Skin epidermis (tissue), 12 donors: Measurements from ENCODE around the gene RPTOR.

Experiments
- H3K27ac ChIP-seq, 21 experiments: fragments of 200-600 bp; sonication (generic) in 11 of 21; one replicate each; pipeline ENCODE4 v1.5.0; 2020; ENCODE audit warnings: mild to moderate bottlenecking in 3 of 21, inconsistent platforms in 2 of 21, moderate library complexity in 2 of 21
- H3K4me3 ChIP-seq, 7 experiments: fragments of 200-600 bp; sonication (generic) in 2 of 7; one replicate each; pipeline ENCODE4 v1.5.0; 2020; ENCODE audit warnings: inconsistent platforms in 2 of 7, mild to moderate bottlenecking in 2 of 7, moderate library complexity in 1 of 7

Gene RPTOR

GRCh38 chr17:80926591-80927250, 382.1 kb downstream of the RPTOR start:
- Histone ChIP-seq H3K27ac (no peak overlapping the region), H3K4me3 (no peak overlapping the region)

DNA sequence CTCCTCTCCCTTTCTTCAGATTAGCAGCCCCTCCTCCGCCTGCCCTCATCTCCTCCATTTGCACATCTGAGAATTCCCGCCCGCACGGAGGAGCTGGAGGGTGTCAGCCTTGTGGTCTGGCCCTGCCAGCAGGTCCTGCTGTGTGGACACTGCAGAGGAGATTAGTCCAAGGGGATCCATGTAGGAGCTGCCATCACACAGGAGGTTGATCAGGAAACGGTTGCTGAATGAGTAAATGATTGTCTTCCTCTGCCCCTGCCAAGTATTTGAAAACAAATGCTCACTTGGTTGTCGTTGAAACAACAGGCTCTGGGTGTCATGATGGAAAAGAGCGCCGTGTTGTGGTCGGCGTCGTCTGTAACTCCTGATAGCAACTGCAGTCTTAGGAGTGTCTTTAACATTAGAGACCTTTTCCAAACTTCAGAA, 383.2 kb downstream of the RPTOR start:
- Histone ChIP-seq H3K27ac (no peak overlapping the region), H3K4me3 (no peak overlapping the region)

- Histone ChIP-seq H3K4me3 (no peak overlapping the region), H3K27ac (no peak overlapping the region)
These were observed 384.8 kb downstream of the RPTOR start for GRCh38 chr17:80929449-80929848.

GRCh38 chr17:80930335-80931279, 386.0 kb downstream of the RPTOR start:
- H3K4me3 ChIP-seq = no peak overlapping the region

DNA sequence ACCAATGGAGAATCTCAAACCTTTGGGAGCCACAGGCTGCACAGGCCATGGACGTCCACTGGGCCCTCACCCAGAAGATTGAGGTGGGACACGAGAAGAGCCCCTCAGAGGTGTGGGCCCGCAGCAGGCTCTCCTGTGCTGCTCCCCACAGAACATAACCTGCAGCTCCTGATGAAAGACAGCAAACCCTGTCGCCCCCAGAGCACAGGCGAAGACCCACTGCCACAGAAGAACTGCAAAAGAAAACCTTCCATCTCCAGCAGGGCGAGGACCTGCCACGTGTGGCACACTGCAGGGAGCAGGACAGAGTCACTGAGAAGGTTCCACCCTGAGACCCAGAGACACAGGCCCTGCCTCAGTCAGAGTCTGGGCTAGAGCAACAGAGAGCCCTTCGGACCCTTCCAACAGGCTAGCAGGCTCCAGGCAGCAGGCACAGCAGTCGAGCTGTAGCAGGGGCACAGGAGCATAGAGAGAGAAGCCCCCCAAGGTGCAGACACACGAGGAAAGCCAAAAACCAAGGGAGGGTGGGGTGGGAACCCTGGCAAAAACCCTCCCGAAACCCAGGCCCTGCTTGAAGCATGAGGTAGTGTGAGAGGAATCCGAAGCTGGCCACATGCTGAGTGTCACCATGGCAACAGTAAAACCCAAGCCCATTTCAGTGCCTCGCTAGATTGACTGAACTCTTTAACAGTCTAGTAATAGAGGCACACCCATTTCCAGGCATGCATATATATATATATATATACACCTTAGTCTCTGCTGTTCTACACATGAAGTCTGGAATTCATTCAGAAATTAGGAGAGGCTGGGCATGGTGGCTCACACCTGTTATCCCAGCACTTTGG, 387.0 kb downstream of the RPTOR start:
- Histone ChIP-seq H3K27ac (no peak overlapping the region), H3K4me3 (no peak overlapping the region)

More at GRCh38 chr17:80930335-80931279, 386.0 kb downstream of the RPTOR start:
- no peak overlapping the region for H3K27ac ChIP-seq

- no peak overlapping the region for H3K27ac ChIP-seq
- H3K4me3 ChIP-seq = no peak overlapping the region
These were observed 390.9 kb downstream of the RPTOR start for GRCh38 chr17:80935526-80935925.

DNA sequence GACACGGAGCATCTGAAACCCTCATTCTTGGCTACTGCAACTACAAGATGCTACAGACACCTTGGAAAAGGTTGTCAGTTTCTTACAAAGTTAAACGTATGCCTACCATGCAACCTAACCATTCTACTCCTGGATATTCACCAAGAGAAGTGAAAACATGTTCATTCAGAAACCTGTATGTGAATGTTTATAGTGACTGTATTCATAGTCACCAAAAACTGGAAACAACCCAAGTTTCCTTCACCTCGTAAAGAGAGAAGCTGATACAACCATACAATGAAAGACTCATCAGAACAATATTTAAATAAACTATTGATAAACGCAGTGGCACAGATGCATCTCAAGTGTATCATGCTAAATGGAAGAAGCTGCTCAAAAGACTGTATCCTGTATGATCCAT, 391.6 kb downstream of the RPTOR start:
- Histone ChIP-seq H3K4me3 (no peak overlapping the region), H3K27ac (no peak overlapping the region)

- H3K4me3 ChIP-seq = no peak overlapping the region
- H3K27ac ChIP-seq = no peak overlapping the region
These were observed 392.1 kb downstream of the RPTOR start for GRCh38 chr17:80936723-80937122.

DNA sequence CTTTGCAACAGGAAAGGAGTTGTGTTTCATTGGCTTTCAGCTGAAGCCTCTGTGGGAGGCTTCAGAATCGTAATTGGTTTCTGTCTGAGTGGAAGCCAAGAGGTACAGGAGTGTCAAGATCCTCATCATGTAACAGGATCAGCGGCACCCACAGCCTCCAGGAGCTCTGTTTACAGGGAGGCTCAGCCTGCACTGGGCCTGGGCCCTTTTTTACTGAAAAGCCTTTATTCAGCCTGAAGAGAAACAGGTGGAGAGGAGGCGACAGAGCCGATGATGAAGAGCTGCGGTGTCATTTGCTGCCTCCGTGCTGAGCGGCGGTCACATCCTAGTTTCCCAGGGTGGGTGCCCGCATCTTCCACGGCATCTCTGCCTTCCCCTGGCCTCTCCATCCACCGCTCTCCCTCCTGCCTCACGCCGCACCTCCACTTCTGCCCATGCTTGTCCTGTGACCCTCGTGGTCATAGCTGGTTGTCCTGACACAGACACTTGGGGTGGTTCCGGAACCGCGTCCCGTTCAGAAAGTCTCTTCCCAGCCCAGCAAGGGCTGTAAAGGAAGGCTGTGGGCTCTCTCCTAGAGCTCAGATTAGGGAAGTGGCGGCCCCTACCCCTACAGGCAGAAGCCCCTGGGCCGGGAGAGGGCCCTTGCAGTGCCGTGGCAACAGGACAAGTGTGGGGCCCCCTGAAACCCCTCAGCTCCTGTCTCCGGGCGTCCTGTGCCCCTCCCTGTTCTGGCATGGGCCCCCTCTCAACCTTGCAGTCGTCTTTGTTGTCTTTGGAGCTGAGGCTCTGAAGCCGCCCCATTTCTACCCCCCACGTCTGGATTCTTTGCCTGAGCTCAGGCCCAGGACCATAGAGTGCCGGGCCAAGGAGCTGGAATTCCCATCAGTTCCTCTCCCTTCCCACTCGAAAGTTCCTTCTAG, 393.1 kb downstream of the RPTOR start:
- H3K4me3 ChIP-seq = no peak overlapping the region

GRCh38 chr17:80938556-80938955, 393.9 kb downstream of the RPTOR start:
- H3K4me3 ChIP-seq = no peak overlapping the region
- peak overlapping the region in 1 of 21 experiments; percentile 3 for H3K27ac ChIP-seq

More for the DNA sequence above, 393.1 kb downstream of the RPTOR start:
- peak overlapping the region in 2 of 21 experiments; percentile 9 to 25 for H3K27ac ChIP-seq

DNA sequence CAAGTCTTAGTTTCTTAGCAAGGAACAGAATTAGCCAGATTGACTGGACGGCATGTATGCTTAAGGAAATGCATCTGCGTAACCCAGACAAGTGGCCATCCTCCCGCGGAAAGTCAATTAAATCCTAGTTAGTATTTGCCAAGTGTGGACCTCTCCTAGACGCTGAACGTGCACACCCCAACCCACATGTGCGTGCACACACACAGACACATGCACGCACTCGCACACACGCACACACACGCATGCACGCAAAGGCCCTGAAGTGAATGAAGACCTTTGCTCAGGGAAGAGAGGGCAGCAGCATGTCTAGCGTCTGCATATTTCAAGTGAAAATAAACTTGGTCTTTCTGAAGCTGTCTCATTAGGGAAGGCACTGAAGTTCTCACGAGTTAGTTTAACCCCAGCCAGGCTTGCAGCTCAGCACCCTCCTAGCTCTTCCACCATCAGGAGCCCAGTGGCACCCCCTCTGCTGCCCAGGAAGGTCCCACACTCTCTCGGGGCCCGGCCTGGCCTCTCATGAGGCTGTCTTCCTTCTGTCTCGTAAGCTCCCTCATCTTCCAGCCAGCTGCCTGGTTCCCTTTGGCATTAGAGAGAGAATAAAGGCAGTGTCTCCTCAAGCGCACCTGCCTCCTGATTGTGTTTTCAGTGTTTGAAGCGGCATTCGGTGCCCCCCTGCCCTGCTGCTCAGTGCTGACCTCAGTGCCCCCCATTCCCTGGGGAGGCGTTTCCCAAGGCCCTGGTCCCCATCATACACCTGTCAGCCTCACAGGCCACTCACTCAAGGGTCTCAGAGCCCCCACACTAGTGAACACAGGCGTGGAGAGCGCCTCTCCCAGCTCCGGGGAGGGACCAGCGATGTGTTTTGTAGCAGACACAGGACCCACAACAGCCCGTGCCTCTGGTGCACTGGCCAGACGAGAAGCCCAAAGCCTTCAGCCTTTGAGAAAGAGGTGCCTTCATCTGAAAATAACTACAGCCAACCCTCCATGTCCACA, 394.8 kb downstream of the RPTOR start:
- Histone ChIP-seq H3K27ac (no peak overlapping the region), H3K4me3 (no peak overlapping the region)

DNA sequence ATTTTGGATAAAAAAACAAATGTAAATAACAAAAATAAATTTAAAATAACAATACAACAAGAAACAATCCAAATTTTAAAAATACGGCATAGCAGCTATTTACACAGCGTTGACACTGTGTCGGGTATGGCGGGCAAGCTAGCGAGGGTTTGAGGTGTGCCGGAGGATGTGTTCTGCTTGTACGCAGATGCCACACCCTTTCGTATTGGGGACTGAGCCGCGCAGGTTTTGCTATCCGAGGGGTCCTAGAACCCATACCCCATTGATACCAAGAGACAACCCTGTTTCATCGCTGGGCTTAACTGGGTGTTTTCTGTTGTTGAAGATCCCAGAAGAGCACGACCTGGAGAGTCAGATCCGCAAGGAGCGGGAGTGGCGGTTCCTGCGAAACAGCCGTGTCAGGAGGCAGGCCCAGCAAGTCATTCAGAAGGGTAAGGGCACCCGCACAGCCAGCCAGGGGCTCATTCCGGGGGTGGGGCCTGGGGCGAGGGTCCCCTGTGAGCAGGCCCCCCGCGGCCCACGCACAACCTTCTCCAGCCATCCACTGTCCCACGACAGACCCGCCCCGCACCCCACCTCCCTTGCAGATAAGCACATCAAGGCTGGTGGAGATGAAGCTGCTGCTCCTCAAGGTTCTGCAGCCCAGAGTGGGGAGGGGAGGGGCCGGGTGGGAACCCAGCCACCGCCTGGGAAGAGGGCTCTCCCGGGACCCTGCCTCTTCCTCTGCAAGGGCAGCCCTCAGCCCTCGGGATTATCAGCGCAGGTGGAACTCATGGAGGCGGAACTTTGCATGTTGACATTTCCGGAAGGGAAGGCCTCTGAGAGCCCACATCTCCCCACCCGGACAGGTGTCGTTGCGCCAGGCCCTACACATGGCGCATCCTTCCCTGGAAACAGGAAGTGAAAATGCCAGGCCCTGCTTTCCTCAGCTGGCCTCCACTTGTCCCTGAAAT, 395.8 kb downstream of the RPTOR start:
- Histone ChIP-seq H3K27ac (no peak overlapping the region), H3K4me3 (no peak overlapping the region)

- Histone ChIP-seq H3K27ac (peak overlapping the region in 4 of 21 experiments; percentile 4 to 64 (median 28)), H3K4me3 (no peak overlapping the region)
These were observed 396.5 kb downstream of the RPTOR start for GRCh38 chr17:80941171-80941570.

DNA sequence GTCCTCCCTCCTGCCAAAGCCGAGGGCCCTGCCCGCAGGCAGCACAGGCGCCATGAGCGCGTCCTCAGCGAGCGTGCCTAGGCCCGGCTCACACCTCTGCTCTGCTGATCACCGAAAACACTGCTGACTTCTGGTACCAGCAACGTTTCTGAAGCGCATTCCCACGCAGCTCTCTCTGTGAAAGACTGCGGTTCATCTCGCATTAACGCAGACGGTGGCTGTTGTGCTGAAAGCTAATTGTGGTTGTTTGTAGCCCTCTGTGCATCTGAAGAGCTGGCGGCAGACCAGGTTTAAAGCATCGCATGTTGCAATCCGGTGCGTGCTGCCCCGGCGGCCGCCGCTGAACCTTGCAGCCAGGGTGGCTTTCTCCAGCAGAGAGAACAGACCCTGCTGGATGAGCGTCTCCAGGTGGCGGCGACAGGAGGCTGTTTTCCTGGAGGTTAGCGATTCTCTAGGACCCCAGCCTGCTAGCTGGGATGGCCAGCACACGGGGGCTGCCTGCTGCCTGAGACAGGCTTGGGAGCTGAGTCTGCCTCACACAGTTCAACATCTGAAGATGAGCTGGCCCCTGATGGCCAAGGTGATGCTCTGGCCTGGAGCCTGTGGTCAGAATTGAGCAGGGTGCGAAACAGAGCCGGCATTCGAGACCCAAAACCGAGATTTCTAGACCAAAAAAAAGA, 397.2 kb downstream of the RPTOR start:
- Histone ChIP-seq H3K4me3 (no peak overlapping the region), H3K27ac (peak overlapping the region in 10 of 21 experiments; percentile 4 to 77 (median 34))

DNA sequence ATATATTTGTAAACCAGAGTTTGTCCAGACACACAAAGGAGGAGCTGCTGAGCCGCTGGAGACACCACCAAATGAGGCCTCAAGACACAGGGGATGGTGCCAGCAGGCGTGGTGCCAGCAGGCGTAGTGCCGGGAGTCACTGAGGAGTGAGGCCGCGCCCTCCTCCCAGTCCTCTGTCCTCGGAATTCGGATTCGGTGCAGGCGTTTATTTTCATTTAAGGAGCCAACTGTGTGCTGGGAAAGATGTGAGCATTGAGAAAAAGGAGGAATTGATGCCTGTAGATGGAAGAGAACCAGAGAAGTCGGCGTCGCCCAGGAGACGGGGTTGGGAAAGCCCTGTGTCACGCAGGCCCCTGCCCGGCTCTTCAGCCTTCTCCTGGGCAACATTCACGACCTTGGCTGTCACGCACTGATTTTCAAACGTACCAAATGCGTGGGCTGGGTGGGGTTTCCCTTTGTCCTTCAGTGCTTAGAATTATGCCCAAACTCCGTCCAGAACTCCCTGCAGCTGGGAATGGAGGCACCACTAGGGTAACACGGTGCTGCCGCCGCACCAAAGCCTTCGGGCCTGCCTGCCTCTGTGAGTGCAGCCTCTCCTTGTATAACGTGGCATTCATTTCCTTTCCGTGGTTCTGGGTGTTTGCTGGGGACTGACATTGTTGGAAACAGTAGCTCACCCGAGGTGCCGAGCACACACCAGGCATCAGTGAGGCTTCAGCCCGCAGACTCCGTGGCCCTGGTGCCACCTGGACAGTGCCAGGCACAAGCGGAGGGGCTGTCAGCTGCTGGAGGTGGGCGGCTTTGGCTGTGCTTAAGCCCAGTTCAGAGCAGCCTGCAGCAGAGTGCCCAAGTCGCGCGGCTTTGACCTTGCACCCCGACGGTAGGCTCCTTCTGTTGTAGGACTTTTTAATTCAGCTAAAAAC, 398.0 kb downstream of the RPTOR start:
- Histone ChIP-seq H3K27ac (peak overlapping the region in 13 of 21 experiments; percentile 10 to 77 (median 38)), H3K4me3 (no peak overlapping the region)
